ENCODE measurements around the gene SAP30BP.

DNA sequence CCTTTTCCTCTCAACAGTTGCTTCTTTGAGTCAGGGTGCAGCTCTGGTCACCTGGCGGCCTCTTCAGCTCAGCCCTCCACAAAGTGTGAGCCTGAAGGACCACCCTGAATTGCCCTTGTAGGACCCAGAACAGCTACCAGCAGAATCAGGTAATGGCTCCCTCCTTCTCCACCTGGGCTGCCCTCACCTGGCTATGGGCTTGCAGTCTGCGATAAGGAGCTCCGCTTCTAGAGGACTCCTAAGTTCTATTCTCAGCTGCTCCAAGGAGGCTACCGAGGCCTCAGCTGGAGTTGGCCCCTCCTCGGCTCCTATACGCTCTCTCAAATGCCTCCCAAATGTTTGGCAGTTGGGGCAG, 20.5 kb upstream of the SAP30BP start:
- TF ChIP-seq, protein P1, sequence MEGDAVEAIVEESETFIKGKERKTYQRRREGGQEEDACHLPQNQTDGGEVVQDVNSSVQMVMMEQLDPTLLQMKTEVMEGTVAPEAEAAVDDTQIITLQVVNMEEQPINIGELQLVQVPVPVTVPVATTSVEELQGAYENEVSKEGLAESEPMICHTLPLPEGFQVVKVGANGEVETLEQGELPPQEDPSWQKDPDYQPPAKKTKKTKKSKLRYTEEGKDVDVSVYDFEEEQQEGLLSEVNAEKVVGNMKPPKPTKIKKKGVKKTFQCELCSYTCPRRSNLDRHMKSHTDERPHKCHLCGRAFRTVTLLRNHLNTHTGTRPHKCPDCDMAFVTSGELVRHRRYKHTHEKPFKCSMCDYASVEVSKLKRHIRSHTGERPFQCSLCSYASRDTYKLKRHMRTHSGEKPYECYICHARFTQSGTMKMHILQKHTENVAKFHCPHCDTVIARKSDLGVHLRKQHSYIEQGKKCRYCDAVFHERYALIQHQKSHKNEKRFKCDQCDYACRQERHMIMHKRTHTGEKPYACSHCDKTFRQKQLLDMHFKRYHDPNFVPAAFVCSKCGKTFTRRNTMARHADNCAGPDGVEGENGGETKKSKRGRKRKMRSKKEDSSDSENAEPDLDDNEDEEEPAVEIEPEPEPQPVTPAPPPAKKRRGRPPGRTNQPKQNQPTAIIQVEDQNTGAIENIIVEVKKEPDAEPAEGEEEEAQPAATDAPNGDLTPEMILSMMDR (IDR thresholded peaks at IDR 0.05; ENCODE audit: low read depth, low read length): no peak
- TF ChIP-seq EZH2phosphoT487 (IDR thresholded peaks at IDR 0.05; ENCODE audit: low read depth): no peak
